Choroid plexus epithelial cell (primary cell): ENCODE data around the gene PTPRG.

Source experiments
- DNase-seq: peaks from one replicate; pipeline ENCODE4 v3.0.0-alpha.2; 2010; ENCODE audit warnings: low read depth
- H3K4me3 ChIP-seq: 2 replicates; pipeline ENCODE4 v1.5.1; 2011; ENCODE audit warnings: low read depth, mild to moderate bottlenecking, control low read depth, low read length, moderate library complexity
- TF ChIP-seq, protein P1 (sequence below): conservative IDR thresholded peaks from 2 replicates; pipeline ENCODE4 v1.5.1; 2011; ENCODE audit warnings: low read depth, mild to moderate bottlenecking, control low read depth, inconsistent platforms, low read length, moderate library complexity

PTPRG gene

DNA sequence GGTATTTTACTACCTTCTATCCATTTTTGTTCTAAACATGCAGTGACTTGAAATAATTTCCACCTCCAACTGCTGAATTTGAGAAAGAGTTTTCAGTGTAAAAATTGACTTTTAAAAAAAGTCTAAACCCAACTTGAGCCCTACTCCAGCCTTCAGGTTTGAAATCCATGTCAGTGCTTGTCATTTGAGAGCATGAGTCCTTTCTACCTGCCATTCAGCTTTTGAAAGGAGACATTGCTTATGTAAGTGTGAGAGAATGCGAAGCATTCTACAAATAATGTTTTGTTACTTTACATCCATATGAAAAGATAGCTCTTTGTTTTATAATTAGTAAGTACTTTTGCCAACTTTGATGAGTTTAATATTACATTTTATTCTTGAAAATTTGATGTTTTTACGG, 329.2 kb downstream of the PTPRG start:
- TF ChIP-seq, protein P1, sequence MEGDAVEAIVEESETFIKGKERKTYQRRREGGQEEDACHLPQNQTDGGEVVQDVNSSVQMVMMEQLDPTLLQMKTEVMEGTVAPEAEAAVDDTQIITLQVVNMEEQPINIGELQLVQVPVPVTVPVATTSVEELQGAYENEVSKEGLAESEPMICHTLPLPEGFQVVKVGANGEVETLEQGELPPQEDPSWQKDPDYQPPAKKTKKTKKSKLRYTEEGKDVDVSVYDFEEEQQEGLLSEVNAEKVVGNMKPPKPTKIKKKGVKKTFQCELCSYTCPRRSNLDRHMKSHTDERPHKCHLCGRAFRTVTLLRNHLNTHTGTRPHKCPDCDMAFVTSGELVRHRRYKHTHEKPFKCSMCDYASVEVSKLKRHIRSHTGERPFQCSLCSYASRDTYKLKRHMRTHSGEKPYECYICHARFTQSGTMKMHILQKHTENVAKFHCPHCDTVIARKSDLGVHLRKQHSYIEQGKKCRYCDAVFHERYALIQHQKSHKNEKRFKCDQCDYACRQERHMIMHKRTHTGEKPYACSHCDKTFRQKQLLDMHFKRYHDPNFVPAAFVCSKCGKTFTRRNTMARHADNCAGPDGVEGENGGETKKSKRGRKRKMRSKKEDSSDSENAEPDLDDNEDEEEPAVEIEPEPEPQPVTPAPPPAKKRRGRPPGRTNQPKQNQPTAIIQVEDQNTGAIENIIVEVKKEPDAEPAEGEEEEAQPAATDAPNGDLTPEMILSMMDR: no peak
- no peak overlapping the region for H3K4me3 ChIP-seq
- DNase-seq: no peak

GRCh38 chr3:61892891-61893290, 331.5 kb downstream of the PTPRG start:
- DNase-seq: no peak
- no peak overlapping the region for H3K4me3 ChIP-seq
- TF ChIP-seq, protein P1: no peak

GRCh38 chr3:61893840-61894566, 332.6 kb downstream of the PTPRG start:
- TF ChIP-seq, protein P1: no peak
- DNase-seq: no peak
- H3K4me3 ChIP-seq: no peak overlapping the region

GRCh38 chr3:61894988-61895935, 333.9 kb downstream of the PTPRG start:
- TF ChIP-seq, protein P1: peak; percentile 17
- H3K4me3 ChIP-seq: no peak overlapping the region
- peak; percentile 95 for DNase-seq

DNA sequence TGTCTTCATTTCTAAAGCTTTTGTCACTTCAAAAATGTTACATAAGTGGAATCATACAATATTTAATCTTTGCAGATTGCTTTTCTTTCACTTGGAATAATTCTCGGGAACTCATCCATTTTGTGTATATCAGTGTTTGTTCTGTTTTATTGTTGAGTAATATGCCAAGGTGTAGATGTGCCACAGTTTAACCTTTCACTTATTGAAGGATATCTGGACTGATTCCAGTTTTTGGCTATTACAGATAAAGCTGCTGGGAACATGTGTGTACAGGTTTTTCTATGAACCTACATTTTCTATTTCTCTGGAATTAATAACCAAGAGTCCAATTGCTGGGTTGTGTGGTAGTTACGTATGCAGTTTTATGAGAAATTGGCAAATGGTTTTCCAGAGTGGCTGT, 334.9 kb downstream of the PTPRG start:
- no peak overlapping the region for H3K4me3 ChIP-seq
- DNase-seq: no peak
- TF ChIP-seq, protein P1: no peak

DNA sequence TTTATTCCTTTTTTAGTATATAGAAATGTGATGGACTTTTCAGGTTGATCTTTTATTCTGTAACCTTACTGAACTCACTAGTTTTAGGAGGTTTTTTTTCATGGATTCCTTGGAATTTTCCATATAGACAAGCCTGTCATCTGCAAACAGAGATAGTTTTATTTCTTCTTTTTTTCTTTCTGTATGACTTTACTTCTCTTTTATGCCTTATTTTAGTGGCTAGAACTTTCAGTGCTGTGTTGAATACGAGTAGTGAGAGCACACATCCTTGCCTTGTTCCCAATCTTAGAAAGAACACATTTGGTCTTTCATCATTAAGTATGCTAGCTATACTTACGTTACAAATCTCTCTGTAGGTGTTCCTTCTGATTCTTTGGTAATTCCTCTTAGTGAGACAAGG, 336.5 kb downstream of the PTPRG start:
- no peak overlapping the region for H3K4me3 ChIP-seq
- no peak for DNase-seq
- TF ChIP-seq, protein P1: no peak
